ENCODE measurements around the gene ANTXR1.

The ANTXR1 gene

DNA sequence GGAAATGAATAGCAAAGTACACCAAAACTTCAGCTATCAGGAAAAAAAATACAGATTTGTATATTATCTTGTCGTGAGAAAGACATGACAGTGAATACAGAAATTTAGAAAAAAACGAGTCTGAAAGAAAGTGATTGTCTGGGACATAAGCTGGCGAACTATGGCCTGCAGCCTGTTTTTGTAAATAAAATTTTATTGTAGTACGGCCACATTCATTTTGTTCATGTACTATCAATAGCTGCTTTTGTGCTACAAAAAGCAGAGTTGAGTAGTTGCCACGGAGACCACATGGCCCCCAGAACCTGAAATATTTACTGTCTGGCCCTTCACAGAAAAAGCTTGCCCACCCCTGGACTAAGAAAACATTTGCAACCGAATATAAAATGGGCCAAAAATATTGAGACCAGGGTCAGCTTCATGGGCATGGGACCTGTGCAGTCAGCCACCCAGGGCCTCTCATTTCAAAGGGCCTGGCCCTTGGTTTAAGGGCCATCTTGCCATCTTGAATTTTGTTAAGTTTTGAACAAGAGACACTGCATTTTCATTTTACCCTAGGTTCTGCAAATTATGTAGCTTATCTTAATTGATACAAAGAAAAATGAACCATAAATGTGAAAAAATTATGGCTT lies 17.9 kb downstream of the ANTXR1 start:
- peaks cover 16% of the 10 kb centered on the region for H3K36me3 Mint-ChIP-seq (ENCODE audit: low read depth)
- H3K27me3 Mint-ChIP-seq (ENCODE audit: low read depth): no peaks in the 10 kb centered on the region
- peaks cover 30% of the 10 kb centered on the region for H3K4me1 Mint-ChIP-seq
- TF ChIP-seq, protein P1, sequence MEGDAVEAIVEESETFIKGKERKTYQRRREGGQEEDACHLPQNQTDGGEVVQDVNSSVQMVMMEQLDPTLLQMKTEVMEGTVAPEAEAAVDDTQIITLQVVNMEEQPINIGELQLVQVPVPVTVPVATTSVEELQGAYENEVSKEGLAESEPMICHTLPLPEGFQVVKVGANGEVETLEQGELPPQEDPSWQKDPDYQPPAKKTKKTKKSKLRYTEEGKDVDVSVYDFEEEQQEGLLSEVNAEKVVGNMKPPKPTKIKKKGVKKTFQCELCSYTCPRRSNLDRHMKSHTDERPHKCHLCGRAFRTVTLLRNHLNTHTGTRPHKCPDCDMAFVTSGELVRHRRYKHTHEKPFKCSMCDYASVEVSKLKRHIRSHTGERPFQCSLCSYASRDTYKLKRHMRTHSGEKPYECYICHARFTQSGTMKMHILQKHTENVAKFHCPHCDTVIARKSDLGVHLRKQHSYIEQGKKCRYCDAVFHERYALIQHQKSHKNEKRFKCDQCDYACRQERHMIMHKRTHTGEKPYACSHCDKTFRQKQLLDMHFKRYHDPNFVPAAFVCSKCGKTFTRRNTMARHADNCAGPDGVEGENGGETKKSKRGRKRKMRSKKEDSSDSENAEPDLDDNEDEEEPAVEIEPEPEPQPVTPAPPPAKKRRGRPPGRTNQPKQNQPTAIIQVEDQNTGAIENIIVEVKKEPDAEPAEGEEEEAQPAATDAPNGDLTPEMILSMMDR (IDR thresholded peaks at IDR 0.05; ENCODE audit: unreplicated experiment in 3 of 3): no peak
- H3K4me3 Mint-ChIP-seq: no peak overlapping the region
- H3K27ac Mint-ChIP-seq: peak overlapping the region in 2 of 3 experiments; percentile 24 to 60
- H3K9me3 Mint-ChIP-seq: peaks cover 15% of the 10 kb centered on the region

DNA sequence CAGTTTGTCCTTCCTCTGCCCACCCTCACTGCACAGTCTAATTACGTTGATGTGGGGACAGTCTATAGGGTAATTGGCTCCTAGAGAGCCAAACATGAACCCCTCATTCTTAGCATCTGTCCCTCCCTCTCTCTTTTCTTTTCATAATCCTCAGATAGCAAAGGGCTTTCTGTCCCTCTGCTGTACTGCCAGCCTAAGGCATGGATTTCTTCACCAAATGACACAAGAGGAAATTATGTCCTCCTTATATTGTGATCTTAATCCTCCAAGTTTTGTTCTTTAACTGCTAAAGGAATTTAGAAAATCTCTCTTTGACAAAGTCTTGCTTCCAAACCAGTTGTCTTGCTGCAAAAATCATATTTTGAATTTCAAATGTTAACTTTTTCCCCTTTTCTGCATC lies 18.5 kb downstream of the ANTXR1 start:
- Mint-ChIP-seq H3K9me3 (peaks cover 14% of the 10 kb centered on the region), H3K27me3 (ENCODE audit: low read depth) (no peaks in the 10 kb centered on the region), H3K27ac (peak overlapping the region; percentile 19 to 60 (median 24)), H3K36me3 (ENCODE audit: low read depth) (peaks cover 14% of the 10 kb centered on the region), H3K4me1 (peaks cover 30% of the 10 kb centered on the region), H3K4me3 (no peak overlapping the region)
- TF ChIP-seq, protein P1 (IDR thresholded peaks at IDR 0.05; ENCODE audit: unreplicated experiment in 3 of 3): no peak

DNA sequence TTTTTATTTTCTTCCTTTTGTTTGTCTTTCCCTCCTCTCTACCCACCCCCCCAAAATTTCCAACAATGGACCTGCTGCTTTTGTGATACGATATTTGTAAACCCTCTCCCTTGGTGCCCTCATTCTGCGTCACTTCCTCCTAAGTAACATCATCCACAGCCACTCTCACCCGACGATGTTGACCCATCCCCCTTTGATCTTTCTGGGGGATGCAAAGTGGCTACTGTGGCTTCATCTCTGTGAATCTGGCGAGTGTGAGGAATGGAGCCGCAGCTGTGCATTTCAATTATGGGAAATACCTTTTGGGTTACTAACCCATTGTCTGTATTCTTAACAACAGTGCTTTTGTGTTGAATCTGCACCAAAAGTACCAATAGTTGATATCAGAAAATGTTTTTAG lies 19.4 kb downstream of the ANTXR1 start:
- Mint-ChIP-seq H3K27ac (peak overlapping the region in 2 of 3 experiments; percentile 11 to 24), H3K27me3 (ENCODE audit: low read depth) (no peaks in the 10 kb centered on the region), H3K4me1 (peaks cover 30% of the 10 kb centered on the region), H3K4me3 (no peak overlapping the region), H3K36me3 (ENCODE audit: low read depth) (peaks cover 8% of the 10 kb centered on the region), H3K9me3 (peaks cover 5% of the 10 kb centered on the region)
- TF ChIP-seq, protein P1 (IDR thresholded peaks at IDR 0.05; ENCODE audit: unreplicated experiment in 3 of 3): no peak

DNA sequence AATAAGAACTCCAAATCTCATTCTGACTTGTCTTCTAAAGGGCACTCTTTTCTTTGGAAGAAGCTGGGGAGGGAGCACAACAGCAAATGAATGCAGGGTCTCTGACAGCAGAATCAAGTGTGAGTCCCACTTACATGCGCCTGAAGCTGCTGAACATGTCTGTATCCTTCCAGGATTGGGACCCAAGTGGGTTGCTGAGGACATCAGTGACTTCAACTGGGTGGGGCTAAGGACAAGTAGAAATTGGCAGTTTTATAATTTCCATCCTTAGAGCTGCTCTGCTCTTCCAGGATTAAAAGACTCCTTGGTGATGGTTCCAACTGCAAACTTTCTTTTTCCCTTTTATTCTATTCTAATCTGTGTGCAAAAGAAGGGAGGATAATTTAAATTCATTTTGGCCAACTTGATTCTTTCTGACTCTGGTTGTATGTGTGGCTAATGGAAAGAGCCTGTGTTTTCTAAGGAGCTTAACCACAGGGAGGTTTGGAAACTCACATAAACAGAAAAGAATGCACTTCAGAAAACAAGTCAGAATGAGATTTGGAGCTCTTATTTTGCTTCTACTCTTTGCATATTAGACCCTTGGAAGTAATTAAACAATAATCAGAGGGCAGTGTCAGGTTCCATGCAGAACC lies 20.6 kb downstream of the ANTXR1 start:
- Mint-ChIP-seq H3K4me3 (no peak overlapping the region), H3K27me3 (ENCODE audit: low read depth) (no peaks in the 10 kb centered on the region), H3K27ac (peak overlapping the region in 1 of 3 experiments; percentile 56), H3K36me3 (ENCODE audit: low read depth) (peaks cover 3% of the 10 kb centered on the region), H3K9me3 (no peaks in the 10 kb centered on the region), H3K4me1 (peaks cover 30% of the 10 kb centered on the region)
- TF ChIP-seq, protein P1 (IDR thresholded peaks at IDR 0.05; ENCODE audit: unreplicated experiment in 3 of 3): no peak

DNA sequence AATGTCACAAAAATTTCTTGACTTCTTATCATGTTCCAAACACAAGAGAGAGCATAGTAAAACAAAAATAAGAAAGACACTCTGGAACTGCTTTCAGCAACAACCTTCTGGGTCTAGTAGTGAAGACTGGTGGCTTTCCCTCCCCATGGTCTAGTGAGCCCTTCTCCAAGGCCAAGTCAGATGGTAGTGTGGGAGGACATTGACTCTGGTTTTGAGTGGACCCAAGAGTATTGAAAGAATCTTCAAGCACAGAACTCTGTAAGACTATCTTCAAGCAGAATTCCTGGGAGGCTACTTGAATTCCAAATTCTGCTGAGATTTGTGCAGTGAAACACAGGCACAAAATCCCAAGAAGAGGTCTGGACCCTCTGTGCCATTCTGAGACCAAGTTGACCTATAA lies 21.1 kb downstream of the ANTXR1 start:
- H3K27ac Mint-ChIP-seq: peak overlapping the region in 1 of 3 experiments; percentile 56
- H3K27me3 Mint-ChIP-seq (ENCODE audit: low read depth): no peaks in the 10 kb centered on the region
- TF ChIP-seq, protein P1 (IDR thresholded peaks at IDR 0.05; ENCODE audit: unreplicated experiment in 3 of 3): no peak
- H3K4me1 Mint-ChIP-seq: peaks cover 30% of the 10 kb centered on the region
- no peaks in the 10 kb centered on the region for H3K9me3 Mint-ChIP-seq
- peaks cover 3% of the 10 kb centered on the region for H3K36me3 Mint-ChIP-seq (ENCODE audit: low read depth)
- H3K4me3 Mint-ChIP-seq: no peak overlapping the region

DNA sequence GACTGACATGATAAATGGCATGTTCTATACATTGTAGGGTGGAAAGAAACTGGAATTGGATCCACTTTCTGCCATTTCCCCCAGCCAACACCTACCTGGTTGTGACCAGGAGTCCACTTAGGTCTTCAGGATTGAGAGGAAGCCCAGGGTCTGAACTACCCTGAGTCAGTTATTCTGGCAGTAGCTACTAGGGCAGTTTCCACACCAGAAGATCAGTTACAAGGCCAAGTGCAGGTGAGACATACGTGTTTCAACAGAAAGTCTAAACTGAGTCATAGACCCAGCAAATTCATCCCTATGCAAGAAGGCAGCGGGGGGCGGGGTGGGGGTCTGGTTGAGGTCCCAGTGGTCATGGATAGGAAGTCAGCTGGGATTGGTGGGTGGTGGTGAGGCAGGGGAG lies 21.9 kb downstream of the ANTXR1 start:
- H3K9me3 Mint-ChIP-seq: no peaks in the 10 kb centered on the region
- H3K4me1 Mint-ChIP-seq: peaks cover 30% of the 10 kb centered on the region
- TF ChIP-seq, protein P1 (IDR thresholded peaks at IDR 0.05; ENCODE audit: unreplicated experiment in 3 of 3): no peak

More for the DNA sequence above, 21.9 kb downstream of the ANTXR1 start:
- peaks cover 7% of the 10 kb centered on the region for H3K36me3 Mint-ChIP-seq (ENCODE audit: low read depth)
- no peaks in the 10 kb centered on the region for H3K27me3 Mint-ChIP-seq (ENCODE audit: low read depth)
- no peak overlapping the region for H3K27ac Mint-ChIP-seq
- no peak overlapping the region for H3K4me3 Mint-ChIP-seq
